GM18517 (cell line): Measurements from ENCODE around the gene ZNF189.

ENCODE experiments used
- ATAC-seq: cut with Tn5 transposase; IDR thresholded peaks from one replicate; pipeline ENCODE4 v1.9.1; 2021; ENCODE audit warnings: mild to moderate bottlenecking, moderate library complexity; ENCODE audit not compliant: unreplicated experiment

Gene ZNF189

DNA sequence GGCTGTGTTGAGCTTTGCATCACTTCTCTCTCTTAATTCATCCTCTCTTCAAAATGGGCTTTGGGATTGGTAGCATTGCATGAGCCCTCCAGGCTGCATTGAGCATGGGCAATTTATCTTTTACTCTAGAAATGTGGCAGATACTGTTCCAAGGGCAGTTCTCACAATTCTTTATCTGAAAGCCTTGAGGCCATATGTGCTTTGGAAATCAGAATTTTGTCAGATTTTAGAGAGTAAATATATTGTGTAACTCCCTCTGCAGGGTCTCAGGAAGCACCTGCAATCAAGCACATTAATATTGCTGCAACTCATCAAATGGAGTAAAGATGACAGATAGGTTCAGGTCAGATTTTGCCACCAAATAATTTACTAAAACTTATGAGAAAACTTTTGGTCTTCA lies 19.3 kb downstream of the ZNF189 start:
- ATAC-seq = no peak

DNA sequence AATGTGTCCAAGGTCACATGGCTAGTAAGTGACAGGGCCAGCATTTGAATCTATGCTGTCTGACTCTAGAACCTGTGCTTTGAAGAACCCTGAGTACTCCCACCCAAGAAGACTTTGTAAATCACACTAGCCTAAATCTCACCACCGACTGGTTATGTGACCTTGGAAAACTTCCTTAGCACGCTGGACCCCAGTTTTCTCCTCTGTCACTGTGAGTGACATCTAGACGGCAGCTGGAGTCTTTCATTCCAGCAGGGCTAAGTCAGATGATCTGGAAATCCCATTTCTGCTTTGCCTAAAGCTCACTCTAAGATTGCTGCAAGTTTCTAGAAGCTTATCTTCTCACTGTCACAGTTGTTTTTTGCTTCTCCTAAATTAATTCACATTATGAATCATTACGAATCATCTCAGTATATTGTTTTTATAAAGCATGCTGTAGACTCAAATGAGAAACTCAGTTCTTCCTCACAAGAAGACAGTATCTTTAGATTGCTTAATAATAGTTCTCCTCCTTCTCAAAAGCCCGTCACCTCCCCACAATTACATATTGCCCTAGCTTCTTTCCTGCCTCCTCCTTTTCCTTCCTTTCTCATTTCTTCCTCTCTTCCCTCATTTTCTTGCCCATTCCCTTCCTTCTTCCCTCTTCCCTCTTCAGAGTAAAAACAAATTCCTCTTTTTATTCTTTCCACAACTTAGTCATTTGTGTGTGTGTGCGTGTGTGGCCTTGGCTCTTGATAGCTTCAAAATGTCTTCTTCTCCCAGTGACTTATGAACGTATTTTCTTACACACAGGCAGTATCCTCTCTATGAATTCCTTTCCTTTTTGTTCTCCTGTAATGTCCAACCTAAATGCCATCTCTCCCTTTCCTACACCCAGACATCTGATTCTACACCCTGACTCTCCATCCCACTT lies 20.1 kb downstream of the ZNF189 start:
- no peak for ATAC-seq

DNA sequence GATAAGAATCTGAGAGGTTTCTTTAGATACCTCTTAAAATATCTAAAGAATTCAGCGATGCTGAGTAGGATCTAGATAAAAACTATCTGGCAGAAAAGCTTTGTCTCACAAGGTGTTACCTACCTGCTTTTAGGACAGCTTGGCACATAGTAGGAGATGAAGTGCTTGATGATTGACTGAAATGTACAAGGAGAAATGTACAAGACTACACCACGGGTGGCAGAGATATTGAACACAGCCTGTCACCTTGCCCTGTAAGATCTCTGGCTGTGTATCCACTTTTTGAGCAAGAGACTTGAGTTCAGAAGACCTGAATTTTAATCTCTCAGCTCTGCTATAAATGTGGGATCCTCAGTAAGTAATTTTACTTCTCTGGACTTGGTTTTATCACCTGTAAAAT lies 21.2 kb downstream of the ZNF189 start:
- ATAC-seq = no peak

DNA sequence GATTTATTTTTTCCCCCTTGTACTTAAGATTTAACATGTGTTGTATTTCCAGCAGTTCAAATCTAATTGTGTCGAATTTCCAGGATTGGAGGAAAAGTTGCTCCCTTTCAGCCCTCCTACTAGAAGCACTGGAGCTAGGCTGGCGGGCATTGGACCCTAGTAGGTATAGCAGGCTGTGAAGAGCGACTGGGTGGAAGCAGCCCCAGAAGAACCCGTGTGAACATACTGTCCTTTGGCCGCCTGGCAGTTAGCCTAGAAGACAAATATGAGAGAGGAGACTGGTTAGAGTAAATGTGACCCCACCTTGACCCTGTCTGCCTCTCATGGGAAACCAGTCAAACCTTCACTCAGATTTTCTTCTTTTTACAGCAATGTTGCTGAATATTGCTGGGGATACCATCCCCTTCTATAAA lies 23.0 kb downstream of the ZNF189 start:
- ATAC-seq = no peak

DNA sequence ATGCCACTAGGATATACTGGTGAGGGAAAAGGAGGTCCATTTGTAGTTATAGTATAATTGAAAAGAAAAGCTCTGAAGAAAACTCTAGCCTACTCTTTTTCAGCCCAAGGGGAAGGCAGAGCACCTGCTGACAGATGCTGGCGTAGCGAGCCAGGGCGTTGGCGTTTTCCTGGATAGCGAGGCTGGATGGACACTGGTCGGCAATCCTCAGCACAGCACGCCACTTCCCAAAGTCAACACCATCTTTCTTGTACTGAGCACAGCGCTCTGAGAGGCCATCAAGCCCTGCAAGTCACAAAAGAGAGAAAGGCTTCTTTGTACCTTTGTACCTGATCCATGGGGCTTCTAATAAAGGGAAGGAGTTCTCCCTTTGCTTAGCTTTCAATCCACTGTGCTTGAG lies 28.7 kb downstream of the ZNF189 start:
- ATAC-seq = no peak

DNA sequence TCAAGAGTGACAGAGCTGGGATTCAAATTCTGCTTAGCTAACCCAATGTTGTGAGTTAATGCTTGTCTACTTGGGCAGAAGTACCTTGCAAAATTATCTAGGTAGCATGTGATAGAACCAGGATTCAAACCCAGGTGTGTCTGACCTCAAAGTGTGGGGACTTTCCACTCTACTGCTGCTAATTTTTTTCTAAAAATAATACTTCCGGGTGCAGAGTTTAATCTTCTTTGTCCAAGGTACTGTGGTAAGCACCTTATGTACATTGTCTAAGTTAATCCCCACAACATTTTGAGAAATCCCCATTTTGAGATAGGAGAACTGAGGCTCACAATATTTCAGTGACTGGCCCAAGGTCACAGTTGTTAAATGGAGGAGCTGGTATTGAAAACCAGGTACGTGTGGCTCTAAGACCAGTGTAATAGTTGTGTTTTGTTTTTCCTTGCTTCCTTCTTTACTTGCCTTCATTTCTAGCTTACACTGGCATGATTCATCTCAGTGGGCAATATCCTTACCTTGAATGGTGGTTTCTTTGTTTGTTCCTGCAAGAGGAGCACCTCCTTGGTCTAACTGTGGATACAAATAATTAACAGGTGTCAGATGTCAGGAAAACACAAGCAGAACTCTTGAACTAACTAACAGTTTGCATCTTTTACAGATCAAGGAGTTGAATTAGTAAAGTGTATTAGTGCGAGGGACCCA lies 29.5 kb downstream of the ZNF189 start:
- ATAC-seq = no peak

DNA sequence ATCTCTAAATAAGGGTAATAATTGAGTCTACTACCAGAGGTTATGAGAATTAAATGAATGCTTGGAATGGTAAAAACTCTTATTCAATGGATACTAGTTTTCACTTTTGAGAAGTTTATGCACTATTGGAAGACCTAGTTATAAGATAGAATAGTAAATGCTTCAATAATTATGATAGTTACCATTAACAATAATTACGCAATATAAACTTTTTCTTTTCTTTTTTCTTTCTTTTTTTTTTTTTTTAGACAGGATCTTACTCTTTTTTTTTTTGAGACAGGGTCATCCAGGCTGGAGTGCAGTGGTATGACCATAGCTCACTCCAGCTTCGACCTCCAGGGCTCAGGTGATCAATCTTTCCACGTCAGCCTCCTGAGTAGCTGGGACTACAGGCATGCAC lies 30.3 kb downstream of the ZNF189 start:
- no peak for ATAC-seq

DNA sequence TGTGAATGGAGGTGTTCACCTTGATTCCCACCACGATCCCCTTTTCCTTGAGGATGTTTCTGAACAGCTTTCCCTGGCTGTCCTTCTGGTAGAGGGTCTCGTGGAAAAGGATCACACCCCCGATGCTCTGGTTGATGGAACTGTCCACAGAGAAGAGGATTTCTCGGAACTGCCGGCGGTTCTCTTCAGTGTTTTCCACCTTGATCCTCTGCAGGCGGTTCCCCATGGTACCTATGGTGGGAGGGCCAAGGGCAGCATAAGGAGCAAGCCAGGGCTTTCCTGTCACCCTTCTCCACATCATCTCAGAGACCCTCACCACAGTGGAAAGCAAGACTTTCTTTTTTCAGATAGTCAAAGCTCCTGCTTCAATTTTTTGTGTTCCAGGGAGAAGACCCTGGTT lies 31.1 kb downstream of the ZNF189 start:
- no peak for ATAC-seq

DNA sequence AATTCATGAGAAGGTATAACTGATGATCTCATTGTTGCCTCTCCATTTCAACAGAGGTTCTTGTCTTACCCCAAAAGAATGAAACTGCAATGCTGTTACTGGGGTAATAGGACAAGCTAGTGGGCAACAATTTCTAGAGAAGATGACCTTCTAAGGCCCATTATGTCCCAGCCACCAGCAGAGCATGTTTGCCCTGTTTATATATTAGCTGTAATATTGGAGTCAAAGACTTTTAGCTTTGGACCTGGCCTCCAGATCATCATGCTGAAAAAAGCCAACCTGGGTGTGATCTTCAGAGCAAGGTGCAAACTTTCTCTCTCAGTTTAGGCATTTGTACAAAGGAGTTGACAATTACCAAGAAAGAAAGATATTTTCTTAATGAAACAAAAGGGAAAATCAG lies 33.5 kb downstream of the ZNF189 start:
- no peak for ATAC-seq

DNA sequence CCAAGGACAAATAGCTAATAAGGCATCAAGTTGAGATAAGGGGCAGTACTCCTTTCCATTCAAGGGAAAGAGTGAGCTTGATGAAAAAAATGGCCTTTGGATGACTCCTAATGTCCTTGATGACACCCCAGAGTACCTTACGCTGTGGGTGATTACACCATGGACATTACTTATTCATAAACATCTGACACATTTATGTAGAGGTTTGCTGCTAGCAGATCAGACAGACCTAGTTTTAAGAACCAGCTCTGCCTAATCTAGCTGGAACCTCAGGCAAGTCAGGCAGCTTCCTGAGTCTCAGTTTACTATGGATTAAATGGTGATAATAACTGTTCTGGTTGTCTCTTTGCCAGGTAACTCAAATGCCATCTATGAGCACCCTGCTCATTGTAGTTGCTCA lies 34.1 kb downstream of the ZNF189 start:
- ATAC-seq = no peak

DNA sequence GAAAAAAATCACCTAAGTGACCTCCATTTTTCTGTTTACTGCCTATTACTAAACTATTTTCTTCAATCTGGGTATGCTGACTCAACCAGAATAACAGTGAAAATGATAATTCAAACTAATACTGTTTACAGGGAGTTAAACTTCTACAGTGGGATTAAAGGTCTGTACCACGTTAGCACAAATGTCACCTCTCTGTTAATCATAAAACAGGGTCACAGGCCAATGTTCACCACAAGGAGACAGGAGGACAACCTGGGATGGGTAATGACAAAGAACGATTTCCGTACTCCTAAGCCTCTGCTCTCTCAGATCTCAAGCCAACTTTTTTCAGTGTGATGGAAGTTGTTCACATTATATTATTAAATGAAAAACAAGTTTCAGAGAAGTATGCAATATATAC lies 34.6 kb downstream of the ZNF189 start:
- no peak for ATAC-seq

DNA sequence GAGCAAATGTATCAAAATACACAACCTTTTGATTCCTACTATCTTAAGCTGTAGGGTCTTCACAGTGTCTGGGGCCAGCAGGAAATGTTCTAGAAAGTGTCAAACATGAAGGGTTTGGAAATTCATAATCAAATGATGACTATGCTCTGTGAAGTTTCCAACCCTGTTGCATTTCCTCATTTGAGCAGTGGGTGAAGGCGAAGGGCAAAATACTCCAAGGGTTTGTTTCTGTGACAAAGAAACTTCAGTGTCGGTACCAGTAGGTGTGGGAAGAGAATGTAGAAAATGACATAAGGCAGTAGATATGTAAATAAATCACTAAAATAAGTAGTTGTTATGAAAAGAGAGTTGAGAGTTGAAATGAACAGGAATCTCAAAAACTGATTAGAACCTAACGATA lies 36.3 kb downstream of the ZNF189 start:
- ATAC-seq = no peak

DNA sequence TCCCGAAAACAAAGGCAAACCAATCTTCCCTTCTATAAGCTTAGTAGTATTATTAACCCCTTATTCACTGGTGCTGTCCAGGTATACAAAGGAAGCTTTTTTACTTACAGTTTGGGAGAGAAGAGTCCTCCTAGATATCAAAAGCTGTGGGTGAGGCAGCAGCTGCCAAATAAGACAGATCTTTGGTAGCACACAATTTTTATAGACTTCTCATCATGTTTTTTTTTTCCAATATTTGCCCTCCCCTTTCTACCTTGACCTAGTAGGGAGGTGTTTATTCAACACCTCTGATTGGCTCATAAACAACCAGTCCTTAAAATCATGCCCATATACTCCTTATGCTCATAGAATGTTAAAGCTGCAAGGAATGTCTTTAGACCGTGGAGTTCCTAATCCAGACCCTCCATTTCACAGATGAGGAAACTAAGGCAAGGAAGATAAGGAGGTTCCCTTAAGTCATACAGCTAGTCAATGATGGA lies 37.0 kb downstream of the ZNF189 start, which contains the start of gene ALDOB:
TSS of gene ALDOB (minus strand) at position 174 of the 479 bp plus-strand sequence. CDS start 4,887 bp downstream, outside the sequence.
- no peak for ATAC-seq

DNA sequence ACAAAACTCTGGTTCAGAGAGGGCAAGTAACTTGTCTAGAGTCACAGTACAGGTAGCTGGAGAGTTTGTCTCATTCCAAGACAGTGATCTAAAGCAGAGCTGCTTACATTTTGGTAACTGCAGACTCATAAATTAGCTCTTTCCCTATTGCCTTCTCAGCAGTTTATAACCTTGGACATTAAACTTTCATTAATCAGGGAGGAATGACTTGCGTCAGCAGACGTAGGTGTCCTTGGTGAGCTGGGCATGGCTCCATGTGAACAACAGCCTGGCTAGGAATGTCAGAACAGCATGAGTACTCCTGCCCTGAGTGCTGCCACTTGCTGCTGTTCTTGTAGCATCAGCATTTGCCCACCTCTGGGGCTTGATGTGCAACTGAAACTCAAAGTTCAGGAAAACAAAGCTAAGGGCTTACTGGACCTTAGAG lies 39.2 kb downstream of the ZNF189 start:
- ATAC-seq = no peak

DNA sequence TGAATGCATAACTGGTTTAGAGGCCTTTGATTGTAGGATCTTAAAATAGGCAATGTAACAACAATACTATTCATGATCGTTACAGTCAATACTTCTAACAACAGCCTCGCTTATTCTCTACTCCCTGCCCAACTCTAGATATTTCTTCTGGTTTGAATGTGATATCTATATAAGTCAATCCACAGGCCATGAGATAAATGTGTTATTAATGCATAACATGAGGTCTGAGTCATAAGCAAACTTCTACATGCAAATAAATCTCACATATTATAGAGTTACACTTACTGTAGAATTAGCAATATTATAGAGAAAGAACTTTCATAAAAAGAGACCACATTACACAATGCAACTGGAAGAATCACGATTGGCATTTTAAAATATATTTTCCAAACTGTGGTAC lies 39.9 kb downstream of the ZNF189 start:
- no peak for ATAC-seq

DNA sequence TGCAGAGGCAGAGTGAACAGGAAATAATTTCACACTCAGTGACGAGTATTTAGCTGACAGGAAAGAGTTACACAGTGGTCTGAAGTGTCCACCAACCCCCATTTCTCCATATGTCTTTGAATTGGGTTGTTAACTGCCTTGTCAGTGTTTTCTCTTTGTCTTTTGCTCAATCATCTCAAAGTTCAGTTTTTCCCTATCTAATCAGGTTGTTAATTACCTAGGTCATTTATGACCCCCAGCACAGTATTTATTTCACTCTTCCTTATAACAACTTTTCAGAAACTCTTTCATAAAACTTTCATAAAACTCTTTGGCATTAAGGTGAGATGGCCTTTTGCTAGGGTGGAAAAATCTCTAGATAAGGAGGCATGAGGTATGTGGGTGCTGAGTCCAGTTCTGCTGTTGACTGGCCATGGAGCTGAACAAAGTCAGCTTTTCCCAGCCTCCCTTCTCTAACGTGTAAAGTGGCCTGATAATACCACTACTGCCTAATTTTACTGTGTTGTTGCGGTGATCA lies 42.1 kb downstream of the ZNF189 start:
- ATAC-seq = no peak

DNA sequence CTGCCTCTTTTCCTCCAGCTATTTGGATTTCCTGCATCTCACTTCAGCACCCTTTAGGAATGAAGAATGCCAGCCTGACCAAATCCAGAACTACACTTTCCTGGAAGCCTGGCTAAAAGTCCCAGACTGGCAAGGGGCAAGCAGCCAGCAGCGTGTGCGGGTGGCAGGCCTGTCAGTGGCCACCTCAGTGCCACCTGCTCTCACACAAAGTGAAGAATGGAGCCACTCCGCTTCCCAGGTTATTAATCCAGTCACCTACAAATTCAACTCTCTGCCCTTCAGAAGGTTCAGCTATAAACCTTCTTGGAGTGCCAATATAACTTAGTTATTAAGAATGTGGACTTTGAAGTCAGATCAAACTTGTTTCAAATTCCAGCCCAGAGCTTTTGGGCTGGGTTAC lies 43.7 kb downstream of the ZNF189 start:
- ATAC-seq = no peak

DNA sequence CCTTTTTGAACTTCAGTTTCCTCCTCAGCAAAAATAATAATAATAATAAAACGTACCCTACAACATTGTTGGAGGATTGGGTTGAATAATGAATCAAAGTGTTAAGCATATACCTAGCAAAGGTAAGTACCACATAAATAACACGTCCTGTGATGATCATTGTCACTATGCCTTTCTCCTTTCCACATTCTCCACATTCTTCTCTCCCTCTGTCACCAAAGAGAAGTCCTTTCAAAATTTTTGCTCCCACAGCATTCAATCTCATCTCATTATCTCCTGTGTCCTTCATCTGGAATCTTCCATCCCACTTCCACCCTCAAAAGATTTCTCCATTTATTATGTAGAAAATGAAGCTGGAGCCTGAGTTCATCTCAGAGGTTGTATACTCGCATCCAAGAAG lies 44.1 kb downstream of the ZNF189 start:
- ATAC-seq = no peak

DNA sequence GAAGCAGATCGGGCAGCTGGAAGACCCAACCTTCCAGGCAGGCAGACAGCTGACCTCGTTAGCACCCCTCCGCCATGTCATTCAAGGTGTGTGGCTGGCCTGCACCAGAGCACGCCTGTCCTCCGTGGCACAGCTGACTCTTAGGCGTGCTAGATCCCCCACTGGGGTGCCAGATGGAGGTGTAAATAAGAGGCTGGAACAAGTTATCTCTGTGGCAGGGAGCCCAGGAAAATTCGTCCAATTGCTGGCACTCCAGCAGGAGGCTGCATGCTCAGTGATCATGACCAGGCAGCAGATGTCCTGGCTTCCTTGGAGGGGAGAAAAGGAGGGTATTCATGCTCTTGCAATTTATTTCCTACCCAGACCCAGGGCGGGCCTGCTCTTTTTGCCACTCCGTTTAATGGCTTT lies 44.7 kb downstream of the ZNF189 start:
- no peak for ATAC-seq

DNA sequence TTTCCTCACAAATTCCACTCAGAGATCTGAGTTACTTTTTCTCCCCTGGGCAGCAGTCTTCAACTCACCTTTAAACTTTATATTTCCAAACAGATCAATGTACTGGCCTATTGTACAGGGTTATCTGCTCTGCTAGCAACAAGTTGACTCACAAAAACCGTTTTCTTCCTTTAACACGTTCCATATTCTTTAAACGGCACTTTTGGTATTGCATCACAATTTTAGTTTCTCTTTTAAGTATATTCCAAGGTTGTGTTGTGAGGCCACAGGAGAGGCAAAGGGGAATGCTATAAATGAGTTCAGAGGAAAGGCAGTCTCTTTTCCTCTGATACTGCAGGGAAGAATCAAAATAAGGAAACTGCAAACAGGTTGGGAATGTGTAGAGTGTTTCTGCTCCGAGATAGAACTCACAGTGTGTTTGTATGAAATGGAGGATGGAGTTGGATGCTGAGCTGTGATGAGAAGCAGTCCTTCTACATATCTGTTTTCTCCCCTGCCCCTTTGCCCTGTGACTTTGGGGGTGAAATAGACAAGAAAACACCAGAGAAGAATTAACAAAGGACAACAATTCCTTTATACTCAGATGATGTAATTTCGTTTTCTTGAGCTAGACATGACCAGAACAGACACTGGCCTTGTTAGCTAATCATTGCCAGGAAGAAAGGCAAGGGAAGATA lies 46.8 kb downstream of the ZNF189 start:
- no peak for ATAC-seq

DNA sequence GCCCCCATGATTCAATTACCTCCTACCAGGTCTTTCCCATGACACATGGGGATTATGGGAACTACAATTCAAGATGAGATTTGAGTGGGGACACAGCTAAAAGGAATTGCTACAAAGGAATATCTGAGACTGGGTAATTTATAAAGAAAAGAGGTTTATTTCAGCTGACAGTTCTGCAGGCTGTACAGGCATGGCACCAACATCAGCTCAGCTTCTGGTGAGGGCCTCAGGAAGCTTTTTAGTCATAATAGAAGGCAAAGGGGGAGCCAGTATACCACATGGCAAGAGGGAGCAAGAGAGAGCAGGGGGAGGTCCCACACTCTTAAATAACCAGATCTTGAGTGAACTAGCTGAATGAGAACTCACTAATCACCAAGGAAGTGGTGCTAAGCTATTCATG lies 48.1 kb downstream of the ZNF189 start:
- no peak for ATAC-seq
